ENCODE measurements around the gene GPR146. TPM values are rescaled to one million over a fixed set of nuclear protein-coding genes. Genes with fewer than 3 reads are reported as not detected.
A peak's percentile ranks its signal among the peaks of the same experiment; 100 is the strongest.

The GPR146 gene
- total and polyA plus RNA-seq, 2 of the 13 experiments (the other 11 are each of a cell fraction or from before 2014, with no cell fraction given): 2.0 to 15.9 TPM

DNA sequence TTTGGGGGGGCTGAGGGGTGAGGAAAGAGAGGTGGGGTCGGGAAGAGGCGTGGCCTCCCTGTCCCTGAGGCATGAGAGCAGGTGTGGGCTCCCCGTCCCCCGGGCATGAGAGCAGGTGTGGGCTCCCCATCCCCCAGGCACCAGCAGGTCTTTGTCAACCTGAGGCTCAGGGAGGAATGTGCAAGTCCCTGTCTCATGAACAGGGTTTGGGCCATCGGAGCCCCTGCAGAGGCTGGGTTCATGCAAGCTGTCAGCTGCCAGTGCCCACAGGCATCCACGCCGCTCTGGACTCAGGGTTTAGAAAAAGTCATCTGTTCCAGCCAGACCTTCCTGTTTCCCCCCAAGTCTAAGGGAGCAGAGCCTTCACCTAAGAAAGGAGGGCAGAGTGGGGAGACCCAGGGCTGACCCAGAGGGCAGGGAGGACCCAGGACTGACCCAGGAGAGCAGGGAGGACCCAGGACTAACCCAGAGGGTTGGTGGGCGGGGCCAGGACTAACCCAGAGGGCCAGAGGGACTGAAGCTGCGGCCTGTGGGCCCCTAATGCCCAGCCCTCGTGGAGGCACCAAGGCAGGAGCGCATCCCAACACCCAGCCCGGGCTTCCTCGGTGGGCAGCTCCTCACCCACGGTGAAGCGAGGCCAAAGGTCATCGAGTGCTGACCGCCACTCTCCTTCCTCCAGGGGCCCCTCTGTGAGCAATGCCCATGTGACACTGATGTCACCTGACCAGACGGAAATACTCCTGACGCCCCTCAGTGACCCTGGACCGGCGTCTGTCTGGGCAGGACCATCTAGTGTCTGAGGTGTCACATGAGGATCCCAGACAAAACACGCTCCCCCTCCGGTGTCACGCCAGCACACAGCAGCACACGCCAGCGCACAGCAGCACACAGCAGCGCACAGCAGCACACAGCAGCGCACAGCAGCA is 28.9 kb upstream of the GPR146 start (continued):
- TF ChIP-seq, protein P1, sequence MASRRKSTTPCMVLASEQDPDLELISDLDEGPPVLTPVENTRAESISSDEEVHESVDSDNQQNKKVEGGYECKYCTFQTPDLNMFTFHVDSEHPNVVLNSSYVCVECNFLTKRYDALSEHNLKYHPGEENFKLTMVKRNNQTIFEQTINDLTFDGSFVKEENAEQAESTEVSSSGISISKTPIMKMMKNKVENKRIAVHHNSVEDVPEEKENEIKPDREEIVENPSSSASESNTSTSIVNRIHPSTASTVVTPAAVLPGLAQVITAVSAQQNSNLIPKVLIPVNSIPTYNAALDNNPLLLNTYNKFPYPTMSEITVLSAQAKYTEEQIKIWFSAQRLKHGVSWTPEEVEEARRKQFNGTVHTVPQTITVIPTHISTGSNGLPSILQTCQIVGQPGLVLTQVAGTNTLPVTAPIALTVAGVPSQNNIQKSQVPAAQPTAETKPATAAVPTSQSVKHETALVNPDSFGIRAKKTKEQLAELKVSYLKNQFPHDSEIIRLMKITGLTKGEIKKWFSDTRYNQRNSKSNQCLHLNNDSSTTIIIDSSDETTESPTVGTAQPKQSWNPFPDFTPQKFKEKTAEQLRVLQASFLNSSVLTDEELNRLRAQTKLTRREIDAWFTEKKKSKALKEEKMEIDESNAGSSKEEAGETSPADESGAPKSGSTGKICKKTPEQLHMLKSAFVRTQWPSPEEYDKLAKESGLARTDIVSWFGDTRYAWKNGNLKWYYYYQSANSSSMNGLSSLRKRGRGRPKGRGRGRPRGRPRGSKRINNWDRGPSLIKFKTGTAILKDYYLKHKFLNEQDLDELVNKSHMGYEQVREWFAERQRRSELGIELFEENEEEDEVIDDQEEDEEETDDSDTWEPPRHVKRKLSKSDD (CRISPR knock-in tag; IDR thresholded peaks at IDR 0.05; ENCODE audit: low read depth): no peak
- TF ChIP-seq NCOA2 (CRISPR knock-in tag; IDR thresholded peaks at IDR 0.05) (no peak), TARDBP (CRISPR knock-in tag; IDR thresholded peaks at IDR 0.05) (peak; percentile 63), KAT2B (IDR thresholded peaks at IDR 0.05; ENCODE audit: borderline replicate concordance, low read depth, low read length) (no peak), KDM5A (IDR thresholded peaks at IDR 0.05; ENCODE audit: borderline replicate concordance, low read length) (peak; percentile 74; the same call in 1 of the 2 replicates), GATAD1 (CRISPR knock-in tag; IDR thresholded peaks at IDR 0.05) (peak; percentile 88), YEATS4 (CRISPR knock-in tag; IDR thresholded peaks at IDR 0.05; ENCODE audit: borderline replicate concordance) (no peak), SPEN (CRISPR knock-in tag; IDR thresholded peaks at IDR 0.05; ENCODE audit: low read depth) (peak; percentile 39; the same call in 1 of the 2 replicates), MEIS2 (CRISPR knock-in tag; IDR thresholded peaks at IDR 0.05) (0 out of 2 replicates have a peak, but pooled peaks have one; percentile 23), NCOA5 (CRISPR knock-in tag; IDR thresholded peaks at IDR 0.05) (no peak), GLI4 (CRISPR knock-in tag; IDR thresholded peaks at IDR 0.05; ENCODE audit: borderline replicate concordance) (no peak), GABPA (IDR thresholded peaks at IDR 0.05; ENCODE audit: low read depth, low read length) (no peak), GABPA (CRISPR knock-in tag; IDR thresholded peaks at IDR 0.05; ENCODE audit: low read depth) (peak; percentile 14; the same call in 1 of the 2 replicates), NCOR1 (IDR thresholded peaks at IDR 0.05; ENCODE audit: borderline replicate concordance, low read length) (no peak), SRSF1 (optimal IDR thresholded peaks at IDR 0.05; ENCODE audit: low read depth, low read length) (no peak)
- TF ChIP-seq, protein P2, sequence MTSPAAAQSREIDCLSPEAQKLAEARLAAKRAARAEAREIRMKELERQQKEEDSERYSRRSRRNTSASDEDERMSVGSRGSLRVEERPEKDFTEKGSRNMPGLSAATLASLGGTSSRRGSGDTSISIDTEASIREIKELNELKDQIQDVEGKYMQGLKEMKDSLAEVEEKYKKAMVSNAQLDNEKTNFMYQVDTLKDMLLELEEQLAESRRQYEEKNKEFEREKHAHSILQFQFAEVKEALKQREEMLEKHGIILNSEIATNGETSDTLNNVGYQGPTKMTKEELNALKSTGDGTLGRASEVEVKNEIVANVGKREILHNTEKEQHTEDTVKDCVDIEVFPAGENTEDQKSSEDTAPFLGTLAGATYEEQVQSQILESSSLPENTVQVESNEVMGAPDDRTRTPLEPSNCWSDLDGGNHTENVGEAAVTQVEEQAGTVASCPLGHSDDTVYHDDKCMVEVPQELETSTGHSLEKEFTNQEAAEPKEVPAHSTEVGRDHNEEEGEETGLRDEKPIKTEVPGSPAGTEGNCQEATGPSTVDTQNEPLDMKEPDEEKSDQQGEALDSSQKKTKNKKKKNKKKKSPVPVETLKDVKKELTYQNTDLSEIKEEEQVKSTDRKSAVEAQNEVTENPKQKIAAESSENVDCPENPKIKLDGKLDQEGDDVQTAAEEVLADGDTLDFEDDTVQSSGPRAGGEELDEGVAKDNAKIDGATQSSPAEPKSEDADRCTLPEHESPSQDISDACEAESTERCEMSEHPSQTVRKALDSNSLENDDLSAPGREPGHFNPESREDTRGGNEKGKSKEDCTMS (CRISPR knock-in tag; conservative IDR thresholded peaks at IDR 0.05): no peak
- TF ChIP-seq, protein P3, sequence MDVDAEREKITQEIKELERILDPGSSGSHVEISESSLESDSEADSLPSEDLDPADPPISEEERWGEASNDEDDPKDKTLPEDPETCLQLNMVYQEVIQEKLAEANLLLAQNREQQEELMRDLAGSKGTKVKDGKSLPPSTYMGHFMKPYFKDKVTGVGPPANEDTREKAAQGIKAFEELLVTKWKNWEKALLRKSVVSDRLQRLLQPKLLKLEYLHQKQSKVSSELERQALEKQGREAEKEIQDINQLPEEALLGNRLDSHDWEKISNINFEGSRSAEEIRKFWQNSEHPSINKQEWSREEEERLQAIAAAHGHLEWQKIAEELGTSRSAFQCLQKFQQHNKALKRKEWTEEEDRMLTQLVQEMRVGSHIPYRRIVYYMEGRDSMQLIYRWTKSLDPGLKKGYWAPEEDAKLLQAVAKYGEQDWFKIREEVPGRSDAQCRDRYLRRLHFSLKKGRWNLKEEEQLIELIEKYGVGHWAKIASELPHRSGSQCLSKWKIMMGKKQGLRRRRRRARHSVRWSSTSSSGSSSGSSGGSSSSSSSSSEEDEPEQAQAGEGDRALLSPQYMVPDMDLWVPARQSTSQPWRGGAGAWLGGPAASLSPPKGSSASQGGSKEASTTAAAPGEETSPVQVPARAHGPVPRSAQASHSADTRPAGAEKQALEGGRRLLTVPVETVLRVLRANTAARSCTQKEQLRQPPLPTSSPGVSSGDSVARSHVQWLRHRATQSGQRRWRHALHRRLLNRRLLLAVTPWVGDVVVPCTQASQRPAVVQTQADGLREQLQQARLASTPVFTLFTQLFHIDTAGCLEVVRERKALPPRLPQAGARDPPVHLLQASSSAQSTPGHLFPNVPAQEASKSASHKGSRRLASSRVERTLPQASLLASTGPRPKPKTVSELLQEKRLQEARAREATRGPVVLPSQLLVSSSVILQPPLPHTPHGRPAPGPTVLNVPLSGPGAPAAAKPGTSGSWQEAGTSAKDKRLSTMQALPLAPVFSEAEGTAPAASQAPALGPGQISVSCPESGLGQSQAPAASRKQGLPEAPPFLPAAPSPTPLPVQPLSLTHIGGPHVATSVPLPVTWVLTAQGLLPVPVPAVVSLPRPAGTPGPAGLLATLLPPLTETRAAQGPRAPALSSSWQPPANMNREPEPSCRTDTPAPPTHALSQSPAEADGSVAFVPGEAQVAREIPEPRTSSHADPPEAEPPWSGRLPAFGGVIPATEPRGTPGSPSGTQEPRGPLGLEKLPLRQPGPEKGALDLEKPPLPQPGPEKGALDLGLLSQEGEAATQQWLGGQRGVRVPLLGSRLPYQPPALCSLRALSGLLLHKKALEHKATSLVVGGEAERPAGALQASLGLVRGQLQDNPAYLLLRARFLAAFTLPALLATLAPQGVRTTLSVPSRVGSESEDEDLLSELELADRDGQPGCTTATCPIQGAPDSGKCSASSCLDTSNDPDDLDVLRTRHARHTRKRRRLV (CRISPR knock-in tag; IDR thresholded peaks at IDR 0.05): no peak
- TF ChIP-seq, protein P4, sequence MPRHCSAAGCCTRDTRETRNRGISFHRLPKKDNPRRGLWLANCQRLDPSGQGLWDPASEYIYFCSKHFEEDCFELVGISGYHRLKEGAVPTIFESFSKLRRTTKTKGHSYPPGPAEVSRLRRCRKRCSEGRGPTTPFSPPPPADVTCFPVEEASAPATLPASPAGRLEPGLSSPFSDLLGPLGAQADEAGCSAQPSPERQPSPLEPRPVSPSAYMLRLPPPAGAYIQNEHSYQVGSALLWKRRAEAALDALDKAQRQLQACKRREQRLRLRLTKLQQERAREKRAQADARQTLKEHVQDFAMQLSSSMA (CRISPR knock-in tag; IDR thresholded peaks at IDR 0.05): no peak

All from HepG2 (cell line).